Karpas-422 (cell line): ENCODE measurements around the gene AMFR. TPM values are rescaled to one million over a fixed set of nuclear protein-coding genes. Genes with fewer than 3 reads are reported as not detected.

Source experiments
- DNase-seq: peaks from one replicate; pipeline ENCODE4 v3.0.0-alpha.2; 2015
- H2AFZ ChIP-seq: fragments of 200-600 bp; sonication (generic); 2 replicates; pipeline ENCODE4 v1.6.1; 2014; ENCODE audit warnings: antibody characterized with exemption, low read length, mixed read lengths
- H3K27ac ChIP-seq: fragments of 200-600 bp; sonication (generic); 2 replicates; pipeline ENCODE4 v1.5.1; 2014; ENCODE audit warnings: mild to moderate bottlenecking, low read length, moderate library complexity
- H3K27me3 ChIP-seq: fragments of 200-600 bp; sonication (generic); 2 replicates; pipeline ENCODE4 v1.6.1; 2014; ENCODE audit warnings: low read length, mixed read lengths
- H3K36me3 ChIP-seq: fragments of 200-600 bp; sonication (generic); 2 replicates; pipeline ENCODE4 v1.6.1; 2014; ENCODE audit warnings: low read length, mixed read lengths; ENCODE audit not compliant: insufficient read depth
- H3K4me1 ChIP-seq: fragments of 200-600 bp; sonication (generic); 2 replicates; pipeline ENCODE4 v1.6.1; 2014; ENCODE audit warnings: mild to moderate bottlenecking, low read length, mixed read lengths
- H3K4me2 ChIP-seq: fragments of 200-600 bp; sonication (generic); 2 replicates; pipeline ENCODE4 v1.6.1; 2014; ENCODE audit warnings: low read length, low read depth, mild to moderate bottlenecking; ENCODE audit not compliant: poor library complexity, severe bottlenecking
- H3K4me3 ChIP-seq: fragments of 200-600 bp; sonication (generic); 2 replicates; pipeline ENCODE4 v1.5.1; 2014; ENCODE audit warnings: mild to moderate bottlenecking, antibody characterized with exemption, low read length, mixed read lengths
- H3K79me2 ChIP-seq: fragments of 200-600 bp; sonication (generic); 2 replicates; pipeline ENCODE4 v1.6.1; 2014; ENCODE audit warnings: mild to moderate bottlenecking, low read length, mixed read lengths
- H3K9ac ChIP-seq: fragments of 200-600 bp; sonication (generic); 2 replicates; pipeline ENCODE4 v1.6.0; 2014; ENCODE audit warnings: low read length
- H3K9me2 ChIP-seq: fragments of 200-600 bp; sonication (generic), shearing (Covaris generic); replicated peaks from 2 replicates; pipeline ENCODE4 v1.6.0; 2014; ENCODE audit warnings: mild to moderate bottlenecking, low read length, moderate library complexity; ENCODE audit not compliant: insufficient read depth
- H3K9me3 ChIP-seq: fragments of 300-700, 200-600 bp; sonication (generic); 2 replicates; pipeline ENCODE4 v1.6.1; 2014; ENCODE audit warnings: low read length, mixed read lengths
- H4K20me1 ChIP-seq: fragments of 200-600 bp; sonication (generic); 2 replicates; pipeline ENCODE4 v1.6.1; 2014; ENCODE audit warnings: mild to moderate bottlenecking, antibody characterized with exemption, low read length, low read depth; ENCODE audit not compliant: insufficient read depth
- total RNA-seq: library from RNA; depleted of rRNA; stranded (reverse); fragments of >200 nt; shearing (Covaris generic); gene quantifications from 2 replicates; pipeline ENCODE4 v1.2.3, GENCODE V29; 2014; ENCODE audit warnings: low replicate concordance

Gene AMFR
- total RNA-seq, 1 experiment from 2014 or later: 243 TPM

DNA sequence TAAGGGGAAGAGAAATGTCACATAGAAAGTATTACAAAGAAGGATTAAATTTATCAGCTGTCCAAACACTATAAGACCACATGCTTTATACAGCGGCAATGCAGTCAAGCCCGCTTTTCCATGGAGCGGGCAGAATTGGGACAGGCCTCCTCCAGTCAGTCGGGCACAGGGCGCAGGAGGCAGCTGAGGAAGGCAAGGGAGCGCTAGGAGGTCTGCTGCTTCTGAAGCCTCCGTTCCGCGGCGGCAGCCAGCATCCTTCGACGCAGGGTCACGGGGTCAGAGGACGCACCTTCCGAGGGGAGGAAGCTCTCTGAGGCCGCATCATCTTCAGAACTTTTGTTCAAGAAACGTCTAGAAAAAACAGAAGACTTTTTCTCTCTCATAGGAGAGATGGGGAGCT is 62.6 kb downstream of the AMFR start:
- Histone ChIP-seq H4K20me1 (no peaks in the 10 kb centered on the region), H3K4me3 (no peak overlapping the region), H3K4me2 (no peak overlapping the region), H3K79me2 (no peaks in the 10 kb centered on the region; the same call in 1 of the 2 replicates), H2AFZ (no peak overlapping the region), H3K4me1 (peaks cover 15% of the 10 kb centered on the region), H3K27ac (no peak overlapping the region), H3K9ac (no peak overlapping the region), H3K9me2 (no peaks in the 10 kb centered on the region), H3K9me3 (no peaks in the 10 kb centered on the region), H3K36me3 (peaks cover 6% of the 10 kb centered on the region; the same call in 1 of the 2 replicates), H3K27me3 (no peaks in the 10 kb centered on the region)
- DNase-seq: no peak

DNA sequence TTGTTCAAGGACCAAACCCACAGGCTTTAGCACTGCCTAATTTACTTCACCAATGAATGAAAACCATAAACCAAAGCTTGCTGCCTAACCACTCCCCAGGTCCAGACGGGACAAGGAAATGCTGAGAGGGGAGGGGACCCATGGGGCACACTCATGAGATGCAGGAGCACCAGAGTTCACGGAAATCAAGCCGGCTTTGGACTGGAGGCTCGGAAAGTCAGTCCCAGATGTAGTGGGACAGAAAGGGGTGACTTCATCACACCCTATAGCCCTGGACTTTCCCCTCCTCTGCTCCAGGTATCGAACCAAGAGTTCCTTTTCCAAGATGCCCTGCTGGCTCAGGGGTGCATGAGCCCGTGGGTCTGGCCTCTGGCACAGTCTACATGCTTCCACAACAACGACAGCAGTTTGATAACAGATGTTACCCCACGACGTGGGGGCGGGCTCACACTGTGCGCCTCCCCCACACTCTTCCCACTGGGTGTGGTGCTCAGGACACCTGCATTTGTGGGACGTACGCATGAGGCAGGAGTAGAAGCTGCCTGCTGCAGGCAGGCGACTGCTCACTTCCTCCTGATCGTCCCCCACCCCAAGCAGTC is 63.2 kb downstream of the AMFR start:
- Histone ChIP-seq H2AFZ (no peak overlapping the region), H3K36me3 (peaks cover 6% of the 10 kb centered on the region; the same call in 1 of the 2 replicates), H3K4me3 (no peak overlapping the region), H3K4me2 (no peak overlapping the region), H4K20me1 (no peaks in the 10 kb centered on the region), H3K9ac (no peak overlapping the region), H3K9me3 (no peaks in the 10 kb centered on the region), H3K27ac (no peak overlapping the region), H3K27me3 (no peaks in the 10 kb centered on the region), H3K4me1 (peaks cover 20% of the 10 kb centered on the region), H3K9me2 (no peaks in the 10 kb centered on the region), H3K79me2 (no peaks in the 10 kb centered on the region)
- DNase-seq: no peak

DNA sequence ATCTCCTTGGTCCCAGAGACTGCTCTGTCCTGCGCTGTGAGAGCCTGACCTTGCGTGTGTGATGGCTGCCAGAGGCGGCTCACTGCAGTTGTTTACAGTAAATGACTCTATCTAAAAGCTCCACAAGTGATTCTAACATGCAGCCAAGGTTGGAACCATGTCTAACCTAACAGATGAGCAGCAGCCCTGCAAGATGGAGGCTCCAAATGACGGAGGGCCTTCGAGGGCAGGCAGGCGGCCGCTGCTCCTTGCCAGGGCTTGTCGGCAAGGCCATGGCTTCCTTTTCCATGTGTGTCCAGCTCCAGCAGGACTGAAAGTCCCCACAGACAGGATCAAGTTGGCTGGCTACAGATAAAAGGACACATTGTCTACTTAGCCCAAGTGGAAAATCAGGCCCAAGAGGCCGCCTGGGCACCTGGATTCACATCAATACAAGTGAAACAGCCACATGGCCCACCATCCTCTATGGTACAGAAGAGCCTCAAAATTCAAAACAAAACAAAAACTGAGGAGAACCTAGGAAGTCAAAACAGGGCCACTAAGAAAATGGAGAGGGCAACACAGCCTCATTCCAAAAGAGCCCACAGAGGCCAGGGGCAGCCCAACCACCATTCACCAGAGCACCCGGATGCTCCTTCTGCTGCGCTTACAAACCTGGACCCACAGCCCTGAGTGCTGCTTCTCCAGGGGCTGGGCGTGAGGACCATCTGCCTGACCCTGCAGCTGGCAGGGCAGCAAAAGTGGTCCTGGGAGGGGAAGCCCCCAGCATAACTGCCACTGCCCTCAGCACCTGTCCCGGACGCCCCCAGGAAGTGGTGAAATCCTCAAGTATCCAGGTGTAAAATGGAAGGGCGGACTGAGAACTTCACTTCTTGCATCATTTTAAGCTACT is 65.0 kb downstream of the AMFR start:
- no peaks in the 10 kb centered on the region for H3K9me3 ChIP-seq
- H3K36me3 ChIP-seq: peaks cover 3% of the 10 kb centered on the region; the same call in 1 of the 2 replicates
- H3K9me2 ChIP-seq: no peaks in the 10 kb centered on the region
- H3K4me1 ChIP-seq: peaks cover 34% of the 10 kb centered on the region
- no peak for DNase-seq
- no peaks in the 10 kb centered on the region for H4K20me1 ChIP-seq
- H3K79me2 ChIP-seq: no peaks in the 10 kb centered on the region
- no peak overlapping the region for H3K4me3 ChIP-seq
- H2AFZ ChIP-seq: no peak overlapping the region
- H3K9ac ChIP-seq: no peak overlapping the region
- H3K27ac ChIP-seq: no peak overlapping the region
- H3K27me3 ChIP-seq: no peaks in the 10 kb centered on the region
- no peak overlapping the region for H3K4me2 ChIP-seq

DNA sequence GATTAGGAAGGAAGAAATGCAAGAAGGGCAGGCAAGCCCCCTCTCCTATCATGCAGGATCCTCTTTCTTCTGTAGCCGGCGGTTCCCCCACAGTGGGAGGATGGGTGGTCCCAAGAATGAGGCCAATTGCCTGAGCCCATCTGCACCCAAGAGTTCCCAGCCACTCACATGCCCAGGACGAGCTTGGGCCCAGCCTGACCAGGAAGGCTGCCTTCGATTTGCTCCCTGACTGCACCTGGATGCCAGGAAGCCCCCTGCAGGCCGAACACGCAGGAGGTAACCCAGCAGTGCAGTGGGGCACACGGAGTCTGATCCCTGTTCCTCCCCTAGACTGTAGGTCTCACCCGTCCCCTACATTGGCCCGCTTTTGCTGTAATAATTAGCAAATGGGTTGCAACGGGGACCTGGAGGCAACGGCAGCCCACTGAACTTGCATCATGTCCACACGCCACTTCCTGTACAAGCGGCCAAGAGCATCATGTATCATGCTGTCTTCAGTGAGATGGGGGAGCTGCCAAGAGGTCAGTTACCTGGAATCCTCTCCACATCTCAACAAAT is 67.5 kb downstream of the AMFR start:
- Histone ChIP-seq H3K9me2 (no peaks in the 10 kb centered on the region), H3K79me2 (no peaks in the 10 kb centered on the region), H3K36me3 (no peaks in the 10 kb centered on the region), H3K4me1 (peaks cover 34% of the 10 kb centered on the region), H3K27ac (peak overlapping the region; percentile 54), H3K9ac (peak overlapping the region; percentile 78), H3K4me3 (peak overlapping the region; percentile 71; the same call in 1 of the 2 replicates), H3K4me2 (peak overlapping the region; percentile 99), H3K27me3 (no peaks in the 10 kb centered on the region), H4K20me1 (no peaks in the 10 kb centered on the region), H3K9me3 (no peaks in the 10 kb centered on the region), H2AFZ (peak overlapping the region; percentile 38; the same call in 1 of the 2 replicates)
- peak; percentile 65 for DNase-seq

DNA sequence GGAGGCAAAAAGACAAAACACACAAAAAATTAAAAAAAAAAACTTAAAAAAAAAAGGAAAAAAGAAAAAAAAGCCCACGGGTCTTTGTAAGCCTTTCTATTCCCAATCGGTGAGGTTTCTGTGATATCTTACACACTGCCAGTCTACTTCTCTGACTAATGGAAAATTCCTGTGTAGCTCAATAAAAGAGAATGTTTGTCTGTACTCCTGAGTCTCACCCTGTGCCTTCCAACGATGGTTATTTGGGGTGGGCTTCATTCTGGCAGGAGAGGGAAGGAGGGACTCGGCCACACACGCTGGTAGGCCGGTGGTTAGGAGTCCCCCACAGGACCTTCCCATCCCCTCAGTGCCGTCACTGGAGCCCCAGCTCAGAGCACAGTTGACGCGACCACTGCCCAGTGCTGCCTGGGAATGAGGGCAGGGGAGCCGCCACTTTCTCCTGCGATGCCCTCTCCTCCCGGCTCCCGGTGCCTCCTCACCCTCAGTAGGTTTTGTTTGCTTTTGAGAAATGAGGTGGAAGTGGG is 68.0 kb downstream of the AMFR start:
- Histone ChIP-seq H3K27ac (peak overlapping the region; percentile 54), H4K20me1 (no peaks in the 10 kb centered on the region), H2AFZ (peak overlapping the region; percentile 38; the same call in 1 of the 2 replicates), H3K9ac (peak overlapping the region; percentile 78), H3K4me3 (peak overlapping the region; percentile 71), H3K36me3 (no peaks in the 10 kb centered on the region), H3K9me3 (no peaks in the 10 kb centered on the region), H3K79me2 (no peaks in the 10 kb centered on the region), H3K9me2 (no peaks in the 10 kb centered on the region), H3K4me1 (peaks cover 34% of the 10 kb centered on the region), H3K4me2 (peak overlapping the region; percentile 99), H3K27me3 (no peaks in the 10 kb centered on the region)
- DNase-seq: peak; percentile 48

DNA sequence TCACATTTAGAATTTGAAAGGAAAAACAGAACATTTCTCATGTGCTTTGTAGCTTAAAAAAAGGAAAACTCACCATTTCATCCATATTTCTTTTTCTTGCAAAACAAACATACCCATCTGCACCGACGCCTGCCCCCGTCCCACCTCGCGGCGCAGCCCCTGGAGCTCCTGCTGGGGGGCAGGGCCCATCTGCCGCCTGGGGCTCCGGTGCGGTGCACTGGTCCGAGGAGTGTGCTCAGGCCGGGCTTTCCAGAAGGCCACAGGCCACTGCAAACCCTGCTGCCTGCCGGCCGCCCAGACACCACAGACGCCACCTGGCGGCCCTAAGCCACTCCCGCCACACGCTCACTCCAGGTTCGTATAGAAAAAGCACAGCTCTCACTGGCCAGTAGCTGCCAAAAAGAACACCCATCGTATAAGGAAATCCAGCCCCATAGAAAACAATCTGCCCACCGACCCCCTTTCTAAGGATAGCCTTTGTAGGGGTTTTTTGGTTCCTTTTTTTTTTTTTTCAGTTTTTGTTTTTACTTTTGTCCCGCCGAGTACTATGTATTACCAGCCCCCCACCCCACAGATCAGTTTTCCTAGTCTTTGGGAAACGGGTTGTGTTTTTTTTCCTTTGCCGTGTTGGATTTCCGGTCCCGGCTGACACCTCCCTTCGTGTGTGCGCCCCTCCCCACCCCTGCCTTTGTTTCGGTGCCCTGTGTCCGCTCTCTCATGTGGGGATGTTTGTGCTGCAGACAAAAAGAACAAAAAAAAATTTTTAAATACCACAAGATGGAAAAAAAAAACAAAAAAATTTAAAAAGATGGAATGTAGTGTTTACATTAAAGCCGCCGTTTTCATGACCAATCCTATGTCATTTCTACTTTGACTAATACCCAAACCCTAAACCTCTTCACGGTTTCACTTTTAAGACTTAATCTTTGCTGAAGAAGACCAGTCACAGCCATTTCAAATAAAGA is 68.8 kb downstream of the AMFR start:
- H3K27ac ChIP-seq: peak overlapping the region; percentile 54
- peak overlapping the region; percentile 78 for H3K9ac ChIP-seq
- H3K9me2 ChIP-seq: no peaks in the 10 kb centered on the region
- H3K4me1 ChIP-seq: peaks cover 34% of the 10 kb centered on the region
- peak overlapping the region; percentile 71 for H3K4me3 ChIP-seq
- H3K9me3 ChIP-seq: no peaks in the 10 kb centered on the region
- peak; percentile 92 for DNase-seq
- no peaks in the 10 kb centered on the region for H3K27me3 ChIP-seq
- no peaks in the 10 kb centered on the region for H4K20me1 ChIP-seq
- H3K4me2 ChIP-seq: peak overlapping the region; percentile 99
- H3K36me3 ChIP-seq: no peaks in the 10 kb centered on the region
- H3K79me2 ChIP-seq: no peaks in the 10 kb centered on the region
- H2AFZ ChIP-seq: peak overlapping the region; percentile 60

DNA sequence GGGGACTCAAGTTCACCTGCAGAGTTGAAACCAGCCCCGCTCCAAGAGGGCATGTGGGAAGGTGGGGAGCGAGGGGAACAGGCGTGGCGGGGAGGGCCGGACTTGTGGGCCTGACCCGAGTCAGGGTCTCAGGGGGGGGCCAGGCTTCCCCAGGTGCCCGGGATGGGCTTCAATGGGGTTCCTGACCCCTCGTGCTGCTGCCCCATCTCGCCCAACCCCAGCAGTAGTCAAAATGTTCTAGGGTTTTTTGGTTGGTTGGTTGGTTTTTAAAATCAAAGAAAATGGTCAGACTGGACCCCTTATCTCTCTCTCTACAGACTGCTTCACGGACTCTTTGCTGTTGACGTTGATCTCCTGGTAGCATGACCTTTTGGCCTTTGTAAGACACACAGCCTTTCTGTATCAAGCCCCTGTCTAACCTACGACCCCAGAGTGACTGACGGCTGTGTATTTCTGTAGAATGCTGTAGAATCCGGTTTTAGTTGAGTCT is 69.5 kb downstream of the AMFR start:
- peak overlapping the region; percentile 78 for H3K9ac ChIP-seq
- peak overlapping the region; percentile 71; the same call in 1 of the 2 replicates for H3K4me3 ChIP-seq

More for the DNA sequence above, 69.5 kb downstream of the AMFR start:
- peaks cover 34% of the 10 kb centered on the region for H3K4me1 ChIP-seq
- H3K9me2 ChIP-seq: no peaks in the 10 kb centered on the region
- no peak for DNase-seq
- H3K27me3 ChIP-seq: no peaks in the 10 kb centered on the region
- no peaks in the 10 kb centered on the region for H3K79me2 ChIP-seq
- no peaks in the 10 kb centered on the region for H3K36me3 ChIP-seq
- H2AFZ ChIP-seq: peak overlapping the region; percentile 41; the same call in 1 of the 2 replicates
- no peaks in the 10 kb centered on the region for H3K9me3 ChIP-seq
- no peak overlapping the region for H3K27ac ChIP-seq
- no peaks in the 10 kb centered on the region for H4K20me1 ChIP-seq
- peak overlapping the region; percentile 99 for H3K4me2 ChIP-seq
